Motor neuron (in vitro differentiated cells): ENCODE results near the gene TMEM108. TPM values are rescaled to one million over a fixed set of nuclear protein-coding genes. Genes with fewer than 3 reads are reported as not detected.

ENCODE experiments used
- ATAC-seq, 8 experiments: fragments of 200-7000 bp; cut with Tn5 transposase; replicated peaks in 6 of 8; 2 replicates each; pipeline ENCODE4 v1.8.0; 2021; ENCODE audit warnings: mild to moderate bottlenecking in 8 of 8, moderate library complexity in 8 of 8
- H3K27ac ChIP-seq, 2 donors: fragments of 250-450 bp; sonication (Bioruptor Pico); 2 replicates each; pipeline ENCODE4 v1.9.0; 2021; ENCODE audit warnings: antibody characterized with exemption in 2 of 2, mild to moderate bottlenecking in 2 of 2, moderate library complexity in 1 of 2
- H3K4me1 ChIP-seq, 2 donors: fragments of 250-450 bp; sonication (Bioruptor Pico); replicated peaks in 1 of 2; 2 replicates each; pipeline ENCODE4 v1.6.1; 2021; ENCODE audit warnings: antibody characterized with exemption in 2 of 2, mild to moderate bottlenecking in 2 of 2, moderate library complexity in 1 of 2
- H3K4me3 ChIP-seq, 5 donors: fragments of 250-450 bp; sonication (Bioruptor Pico); 2 replicates each; pipeline ENCODE4 v1.9.0; 2021; ENCODE audit warnings: antibody characterized with exemption in 5 of 5, mild to moderate bottlenecking in 5 of 5, moderate library complexity in 4 of 5
- WGBS, 10 experiments: fragments of 450-650 bp; shearing (Covaris generic); methylation state at CpG; one replicate each; pipeline ENCODE4 v1.0.0; 2022; 5-methylcytosine and 5-hydroxymethylcytosine counted together
- in situ Hi-C, 9 experiments: fragments of 400-800 bp; cut with MboI; loops; one replicate each; pipeline ENCODE4 v1.15.0; 2021; ENCODE audit warnings: low sequenced_read_pairs in 9 of 9, low pct_unique_long_range_greater_than_20kb in 2 of 9; ENCODE audit not compliant: unreplicated experiment in 9 of 9
- total RNA-seq, 8 experiments: library from RNA; unstranded; fragments of 300-600 nt; gene quantifications; 2 replicates each; pipeline versions ENCODE4 v1.2.3 to v1.2.4, GENCODE V29; 2022

Gene TMEM108
- total RNA-seq, 8 experiments from 2014 or later, result 0.51 to 28.4 (median 2.9) TPM

GRCh38 chr3:133303430-133303829 lies 265.2 kb downstream of the TMEM108 start:
- ATAC-seq, result no peak
- in situ Hi-C loops, result no loop called here
- 86 to 100% (median 100%) methylated on average over 1 of the region's 1 CpG; no CpG with 5 or more reads in 4 of the 10 experiments for WGBS, 10 experiments
- Histone ChIP-seq H3K4me3 (no peak overlapping the region), H3K27ac (no peak overlapping the region), H3K4me1 (peaks cover 7 to 8% of the 10 kb centered on the region in 2 donors)

- H3K4me1 ChIP-seq, result no peaks in the 10 kb centered on the region
- in situ Hi-C loops, result no loop called here
- ATAC-seq, result no peak
- H3K27ac ChIP-seq, result no peak overlapping the region
- 0 to 83% (median 64%) methylated on average over 1 of the region's 1 CpG; no CpG with 5 or more reads in 6 of the 10 experiments for WGBS, 10 experiments
- H3K4me3 ChIP-seq, result no peak overlapping the region
These were observed 279.7 kb downstream of the TMEM108 start for GRCh38 chr3:133317866-133318265.

- Histone ChIP-seq H3K4me3 (no peak overlapping the region), H3K4me1 (peaks cover 0 to 3% of the 10 kb centered on the region in 2 donors), H3K27ac (no peak overlapping the region)
- WGBS, 10 experiments, result 0 to 100% (median 40%) methylated on average over 1 of the region's 1 CpG; no CpG with 5 or more reads in 3 of the 10 experiments
- ATAC-seq, result no peak
- in situ Hi-C loops, result no loop called here
These were observed 290.2 kb downstream of the TMEM108 start for GRCh38 chr3:133328373-133328772.

GRCh38 chr3:133329626-133330025 lies 291.4 kb downstream of the TMEM108 start:
- H3K4me1 ChIP-seq, result peaks cover 0 to 3% of the 10 kb centered on the region in 2 donors
- no peak for ATAC-seq
- 0 to 80% (median 55%) methylated on average over 1 of the region's 1 CpG; no CpG with 5 or more reads in 4 of the 10 experiments for WGBS, 10 experiments
- no peak overlapping the region for H3K4me3 ChIP-seq
- in situ Hi-C loops, result no loop called here
- H3K27ac ChIP-seq, result no peak overlapping the region

- in situ Hi-C loops, result no loop called here
- Histone ChIP-seq H3K4me1 (peaks cover 0 to 3% of the 10 kb centered on the region in 2 donors), H3K27ac (no peak overlapping the region), H3K4me3 (no peak overlapping the region)
- 0 to 60% (median 26%) methylated on average over 1 of the region's 1 CpG; no CpG with 5 or more reads in 6 of the 10 experiments for WGBS, 10 experiments
- ATAC-seq, result peak; percentile 40 to 92 (median 64)
These were observed 291.9 kb downstream of the TMEM108 start for GRCh38 chr3:133330065-133330464.

GRCh38 chr3:133330522-133330921 lies 292.3 kb downstream of the TMEM108 start:
- in situ Hi-C loops, result no loop called here
- peaks cover 0 to 3% of the 10 kb centered on the region in 2 donors for H3K4me1 ChIP-seq
- no peak overlapping the region for H3K27ac ChIP-seq
- ATAC-seq, result peak in 3 of 8 experiments; percentile 33 to 55 (median 37)
- H3K4me3 ChIP-seq, result no peak overlapping the region

- 5 to 98% (median 79%) methylated on average over 3 to 4 of the region's 4 CpGs; no CpG with 5 or more reads in 1 of the 10 experiments for WGBS, 10 experiments
- peaks cover 16 to 20% of the 10 kb centered on the region in 2 donors for H3K4me1 ChIP-seq
- ATAC-seq, result no peak
- no peak overlapping the region for H3K4me3 ChIP-seq
- in situ Hi-C loops, result no loop called here
- no peak overlapping the region for H3K27ac ChIP-seq
These were observed 316.5 kb downstream of the TMEM108 start for GRCh38 chr3:133354721-133355120.

- ATAC-seq, result no peak
- Histone ChIP-seq H3K4me3 (no peak overlapping the region), H3K4me1 (no peaks in the 10 kb centered on the region), H3K27ac (no peak overlapping the region)
- in situ Hi-C loops, result no loop called here
- 39 to 100% (median 95%) methylated on average over 1 to 2 of the region's 2 CpGs; no CpG with 5 or more reads in 4 of the 10 experiments for WGBS, 10 experiments
These were observed 322.3 kb downstream of the TMEM108 start for GRCh38 chr3:133360476-133360875.

- Histone ChIP-seq H3K4me1 (no peaks in the 10 kb centered on the region), H3K27ac (no peak overlapping the region), H3K4me3 (no peak overlapping the region)
- in situ Hi-C loops, result no loop called here
- ATAC-seq, result no peak
- 0 to 100% (median 83%) methylated on average over 1 to 2 of the region's 2 CpGs; no CpG with 5 or more reads in 2 of the 10 experiments for WGBS, 10 experiments
These were observed 322.8 kb downstream of the TMEM108 start for GRCh38 chr3:133361011-133361410.

- no peak for ATAC-seq
- no peaks in the 10 kb centered on the region for H3K4me1 ChIP-seq
- 0 to 100% (median 94%) methylated on average over 1 to 4 of the region's 4 CpGs; no CpG with 5 or more reads in 2 of the 10 experiments for WGBS, 10 experiments
- in situ Hi-C loops, result no loop called here
- H3K27ac ChIP-seq, result no peak overlapping the region
- H3K4me3 ChIP-seq, result no peak overlapping the region
These were observed 323.2 kb downstream of the TMEM108 start for GRCh38 chr3:133361435-133361834.

GRCh38 chr3:133362539-133362938 lies 324.3 kb downstream of the TMEM108 start:
- in situ Hi-C loops, result no loop called here
- H3K27ac ChIP-seq, result no peak overlapping the region
- no peak overlapping the region for H3K4me3 ChIP-seq
- H3K4me1 ChIP-seq, result no peaks in the 10 kb centered on the region
- no peak for ATAC-seq
- 64 to 100% (median 81%) methylated on average over 1 to 4 of the region's 4 CpGs; no CpG with 5 or more reads in 3 of the 10 experiments for WGBS, 10 experiments

- in situ Hi-C loops, result no loop called here
- Histone ChIP-seq H3K27ac (no peak overlapping the region), H3K4me3 (no peak overlapping the region), H3K4me1 (no peaks in the 10 kb centered on the region)
- WGBS, 10 experiments, result 40 to 100% (median 96%) methylated on average over 1 to 4 of the region's 4 CpGs; no CpG with 5 or more reads in 2 of the 10 experiments
- ATAC-seq, result no peak
These were observed 326.5 kb downstream of the TMEM108 start for GRCh38 chr3:133364704-133365103.

GRCh38 chr3:133366921-133367320 lies 328.7 kb downstream of the TMEM108 start:
- Histone ChIP-seq H3K27ac (no peak overlapping the region), H3K4me3 (no peak overlapping the region), H3K4me1 (peaks cover 9 to 11% of the 10 kb centered on the region in 2 donors)
- 80 to 100% (median 100%) methylated on average over 1 to 2 of the region's 2 CpGs; no CpG with 5 or more reads in 5 of the 10 experiments for WGBS, 10 experiments
- ATAC-seq, result no peak
- in situ Hi-C loops, result no loop called here

- ATAC-seq, result no peak
- Histone ChIP-seq H3K4me1 (peaks cover 9 to 11% of the 10 kb centered on the region in 2 donors), H3K27ac (no peak overlapping the region), H3K4me3 (no peak overlapping the region)
- in situ Hi-C loops, result no loop called here
- 41 to 100% (median 75%) methylated on average over 1 to 3 of the region's 3 CpGs; no CpG with 5 or more reads in 4 of the 10 experiments for WGBS, 10 experiments
These were observed 329.2 kb downstream of the TMEM108 start for GRCh38 chr3:133367403-133367802.
